ENCODE results near the gene HIGD1A. TPM values are rescaled to one million over a fixed set of nuclear protein-coding genes. Genes with fewer than 3 reads are reported as not detected.

HIGD1A gene
- total and polyA plus RNA-seq, 2 of the 8 experiments (the other 6 are each of a cell fraction or from before 2014, with no cell fraction given): 67.3 to 95.4 TPM

GRCh38 chr3:42786631-42787030 lies 17.7 kb downstream of the HIGD1A start:
- H4K5ac ChIP-seq (ENCODE audit: insufficient read length, low read depth, low read length): no peak overlapping the region
- no peak overlapping the region for H3K27ac ChIP-seq (ENCODE audit: low read depth, low read length)
- H3K14ac ChIP-seq (ENCODE audit: insufficient read length): no peak overlapping the region
- H3K79me2 ChIP-seq (ENCODE audit: control insufficient read depth in 1 of 2, insufficient read depth in 2 of 2, low read length in 2 of 2): peaks cover 0 to 12% of the 10 kb centered on the region in 2 experiments; a peak in 2 of 4 replicates
- H3K27me3 ChIP-seq (replicated peaks in 1 of 4; ENCODE audit: control insufficient read depth in 3 of 4, extremely low read depth in 1 of 4, insufficient read depth in 3 of 4, low read length in 3 of 4): no peaks in the 10 kb centered on the region
- H3K18ac ChIP-seq (ENCODE audit: extremely low read depth, low read length): no peak overlapping the region
- no peaks in the 10 kb centered on the region for H3K79me1 ChIP-seq (ENCODE audit: low read depth, low read length)
- no peak overlapping the region for H3K4me3 ChIP-seq (ENCODE audit: extremely low read depth in 1 of 4, insufficient read depth in 2 of 4, low read depth in 3 of 4, low read length in 4 of 4)
- H2AFZ ChIP-seq (ENCODE audit: low read length): no peak overlapping the region
- H4K91ac ChIP-seq (replicated peaks; ENCODE audit: insufficient read length, low read length): no peak overlapping the region
- no peaks in the 10 kb centered on the region for H3K9me3 ChIP-seq (ENCODE audit: insufficient read depth in 2 of 2, low read depth in 1 of 2, low read length in 1 of 2)
- peaks cover 0 to 24% (median 8%) of the 10 kb centered on the region in 4 experiments; a peak in 5 of 8 replicates for H3K36me3 ChIP-seq (ENCODE audit: control insufficient read depth in 2 of 4, insufficient read depth in 4 of 4, low read length in 3 of 4)
- H2BK120ac ChIP-seq (replicated peaks; ENCODE audit: low read depth, low read length): no peak overlapping the region
- 86% methylated on average over 2 of the region's 2 CpGs; no CpG with 5 or more reads in 1 of the 2 experiments for WGBS, 2 experiments (ENCODE audit: extremely low coverage in 1 of 2, insufficient coverage in 1 of 2, insufficient read length in 1 of 2, insufficient replicate concordance in 2 of 2, low coverage in 1 of 2, low lambda C conversion rate in 2 of 2, missing lambda C conversion rate in 1 of 2)
- no peaks in the 10 kb centered on the region for H3K4me1 ChIP-seq (replicated peaks in 1 of 4; ENCODE audit: control insufficient read depth in 3 of 4, insufficient read depth in 4 of 4, low read length in 3 of 4)
- H2AK5ac ChIP-seq (ENCODE audit: low read depth, low read length): no peak overlapping the region
- CTCF ChIA-PET (ENCODE audit: partially characterized antibody): interaction anchor here (1.2 to 2.4 kb wide), 3 partner anchors 17 to 45 kb away, joined by 3 to 12 read pairs (median 3); no protein-coding TSS in a partner anchor
- H3K23ac ChIP-seq (ENCODE audit: insufficient read length): no peak overlapping the region
- no peak overlapping the region for H3K9ac ChIP-seq (replicated peaks in 1 of 4; ENCODE audit: extremely low read depth in 1 of 4, low read depth in 3 of 4, low read length in 3 of 4)
- H2BK15ac ChIP-seq (ENCODE audit: low read length): no peak overlapping the region
- H3K56ac ChIP-seq (replicated peaks; ENCODE audit: insufficient read length, low read depth, low read length): no peak overlapping the region
- H4K8ac ChIP-seq (ENCODE audit: extremely low read depth, insufficient read depth, low read length): no peak overlapping the region
- no peak for DNase-seq (ENCODE audit: low read depth in 1 of 2, low spot score in 2 of 2)
- POLR2A ChIA-PET (ENCODE audit: partially characterized antibody): interaction anchor here (1.4 to 3.4 kb wide), 2 partner anchors 8 to 18 kb away, joined by 4 to 15 read pairs; partner anchors contain the start of gene HIGD1A
- FAIRE-seq: no peak
- H3K4ac ChIP-seq (replicated peaks; ENCODE audit: insufficient read length, low read depth, low read length): no peak overlapping the region
- no peak overlapping the region for H2BK12ac ChIP-seq (ENCODE audit: low read depth, low read length)
- no peaks in the 10 kb centered on the region for H3K23me2 ChIP-seq (ENCODE audit: low read depth, low read length)
- no peak overlapping the region for H2BK5ac ChIP-seq (ENCODE audit: low read depth, low read length)
- H2BK20ac ChIP-seq (ENCODE audit: low read length): no peak overlapping the region
- H3K4me2 ChIP-seq (ENCODE audit: insufficient read depth in 1 of 2, low read depth in 2 of 2, low read length in 2 of 2): no peak overlapping the region
- H4K20me1 ChIP-seq (replicated peaks in 1 of 2; ENCODE audit: control insufficient read depth in 1 of 2, insufficient read depth in 2 of 2, low read length in 2 of 2): peaks cover 0 to 4% of the 10 kb centered on the region in 2 experiments
- TF ChIP-seq TEAD4 (IDR thresholded peaks at IDR 0.05; ENCODE audit: low read depth, low read length) (no peak), RAD21 (IDR thresholded peaks at IDR 0.05 in 1 of 2, conservative IDR thresholded peaks at IDR 0.05 in 1 of 2; ENCODE audit: low read depth in 2 of 2, low read length in 2 of 2) (no peak), USF2 (IDR thresholded peaks at IDR 0.05; ENCODE audit: low read length) (no peak), POLR2A (IDR thresholded peaks at IDR 0.05; ENCODE audit: control extremely low read depth in 1 of 2, low read depth in 2 of 2, low read length in 2 of 2) (no peak), CBX5 (IDR thresholded peaks at IDR 0.05; ENCODE audit: low read depth, low read length) (no peak)

Measured in H1 (cell line).